K562 (cell line): ENCODE data around the gene NOTCH1. TPM values are rescaled to one million over a fixed set of nuclear protein-coding genes. Genes with fewer than 3 reads are reported as not detected.
A peak's percentile ranks its signal among the peaks of the same experiment; 100 is the strongest.

Experiments used
- ATAC-seq: fragments of 200-7000 bp; cut with Tn5 transposase; 3 replicates; pipeline ENCODE4 v1.9.1; 2020; ENCODE audit warnings: moderate library complexity
- BruUV-seq: library from RNA; stranded (reverse); fragments of 400-500 nt; replicated peaks from 2 replicates; lab custom pipeline; 2021; lab: Mats Ljungman, UMichigan
- CTCF ChIA-PET: fragments of 300-600 bp; formaldehyde crosslinking; extraction: SDS; loops from one replicate; lab custom pipeline; 2021; ENCODE audit warnings: low intra/inter-chr PET ratio; lab: Yijun Ruan, JAX
- POLR2A ChIA-PET: fragments of 300-600, 350-650 bp; sonication (Branson Sonifier 250); formaldehyde crosslinking; extraction: SDS; loops from one replicate; lab custom pipeline; 2021; ENCODE audit warnings: antibody characterized with exemption, inconsistent platforms; lab: Yijun Ruan, JAX
- DNase-seq, 4 experiments: peaks; one replicate each; pipeline versions ENCODE4 v3.0.0 to v3.0.0-alpha.2; 2011 to 2018; ENCODE audit warnings: low spot score in 3 of 4, mixed read lengths in 3 of 4; ENCODE audit errors: extremely low read depth in 1 of 4
- FAIRE-seq: peaks from 2 replicates; lab custom pipeline; 2011; peaks lifted over from hg19 to GRCh38; lab: Jason Lieb, UNC
- H2AFZ ChIP-seq: 2 replicates; pipeline ENCODE4 v1.6.0; 2011; ENCODE audit warnings: low read depth, low read length, control low read depth, inconsistent platforms
- H3K27ac ChIP-seq: fragments of 200-600 bp; 3 replicates; pipeline ENCODE4 v1.8.0; 2011; ENCODE audit warnings: low read depth, mild to moderate bottlenecking, control low read depth, inconsistent platforms, low read length, moderate library complexity, mixed read lengths; ENCODE audit errors: extremely low read depth
- H3K27me3 ChIP-seq, 2 experiments: fragments of 300-600 bp in 1 of 2; 2 replicates in 1 of 2; 3 replicates in 1 of 2; pipeline versions ENCODE4 v1.6.0 to v1.8.0; 2011; ENCODE audit warnings: inconsistent platforms in 2 of 2, low read length in 2 of 2, mild to moderate bottlenecking in 1 of 2, mixed read lengths in 1 of 2, moderate library complexity in 1 of 2; ENCODE audit not compliant: control insufficient read depth in 2 of 2, insufficient read depth in 2 of 2
- H3K36me3 ChIP-seq: fragments of 300-600 bp; 3 replicates; pipeline ENCODE4 v1.8.0; 2011; ENCODE audit warnings: mild to moderate bottlenecking, low read length, inconsistent platforms; ENCODE audit not compliant: control insufficient read depth, insufficient read depth
- H3K4me1 ChIP-seq, 2 experiments: fragments of 200-600 bp in 1 of 2; replicated peaks in 1 of 2; 2 replicates in 1 of 2; 3 replicates in 1 of 2; pipeline versions ENCODE4 v1.5.1 to v1.8.0; 2011; ENCODE audit warnings: inconsistent platforms in 2 of 2, low read length in 2 of 2, mild to moderate bottlenecking in 1 of 2, mixed read lengths in 1 of 2, moderate library complexity in 1 of 2; ENCODE audit not compliant: control insufficient read depth in 2 of 2, insufficient read depth in 2 of 2
- H3K4me2 ChIP-seq: 2 replicates; pipeline ENCODE4 v1.6.1; 2011; ENCODE audit warnings: low read length, control low read depth, inconsistent platforms, mixed read lengths; ENCODE audit not compliant: insufficient read depth
- H3K4me3 ChIP-seq: fragments of 200-600 bp; sonication (generic), shearing (Covaris generic); 2 replicates; pipeline ENCODE4 v1.5.1; 2016; ENCODE audit warnings: control low read depth, inconsistent platforms
- H3K79me2 ChIP-seq: fragments of 200-600 bp; 3 replicates; pipeline ENCODE4 v1.8.0; 2011; ENCODE audit warnings: low read length, inconsistent platforms; ENCODE audit not compliant: control insufficient read depth, insufficient read depth
- H3K9ac ChIP-seq, 2 experiments: 2 replicates each; pipeline versions ENCODE4 v1.6.0 to v1.6.1; 2011; ENCODE audit warnings: low read depth in 2 of 2, low read length in 2 of 2, control low read depth in 1 of 2, inconsistent platforms in 1 of 2, mild to moderate bottlenecking in 1 of 2, mixed read lengths in 1 of 2; ENCODE audit not compliant: insufficient read depth in 1 of 2
- H3K9me1 ChIP-seq: one replicate; pipeline ENCODE4 v1.6.0; 2011; ENCODE audit warnings: inconsistent platforms, mild to moderate bottlenecking, low read length, moderate library complexity; ENCODE audit not compliant: control insufficient read depth, insufficient read depth
- H3K9me3 ChIP-seq: replicated peaks from 2 replicates; pipeline ENCODE4 v1.5.1; 2011; ENCODE audit warnings: low read depth, low read length, inconsistent platforms; ENCODE audit not compliant: control insufficient read depth, insufficient read depth
- H4K20me1 ChIP-seq: replicated peaks from 2 replicates; pipeline ENCODE4 v1.6.1; 2011; ENCODE audit warnings: low read length, inconsistent platforms, mixed read lengths; ENCODE audit not compliant: control insufficient read depth, insufficient read depth
- COPS2 ChIP-seq: fragments of 450-650 bp; conservative IDR thresholded peaks from 2 replicates; pipeline ENCODE4 v1.6.1; 2016; ENCODE audit warnings: mild to moderate bottlenecking, moderate library complexity
- FOSL1 ChIP-seq: fragments of 200-800 bp; sonication (Bioruptor generic); conservative IDR thresholded peaks from 2 replicates; pipeline ENCODE4 v1.6.1; 2016; ENCODE audit warnings: missing genetic modification characterization, missing compliant biosample characterization
- FOXM1 ChIP-seq, 2 experiments: fragments of 450-650 bp in 1 of 2; sonication (generic) in 1 of 2; formaldehyde crosslinking in 1 of 2; IDR thresholded peaks; 2 replicates each; pipeline versions ENCODE4 v1.6.1 to v1.9.0; 2017 to 2022; ENCODE audit warnings: low read depth in 2 of 2, mild to moderate bottlenecking in 2 of 2, missing genetic modification reagents in 1 of 2, moderate library complexity in 1 of 2
- HNRNPL ChIP-seq: fragments of 200-400 bp; formaldehyde crosslinking; IDR thresholded peaks from 2 replicates; pipeline ENCODE4 v1.6.1; 2017; ENCODE audit warnings: low read depth, mild to moderate bottlenecking, low read length
- MAFG ChIP-seq: fragments of 450-650 bp; conservative IDR thresholded peaks from 2 replicates; pipeline ENCODE4 v1.6.1; 2016; ENCODE audit warnings: missing genetic modification characterization, missing compliant biosample characterization
- MCM7 ChIP-seq, 2 experiments: fragments of 450-650 bp; IDR thresholded peaks; 2 replicates each; pipeline ENCODE4 v1.6.1; 2016 to 2018
- POLR2G ChIP-seq: fragments of 200-400 bp; formaldehyde crosslinking; IDR thresholded peaks from 2 replicates; pipeline ENCODE4 v1.6.1; 2017; ENCODE audit warnings: low read depth, mild to moderate bottlenecking, antibody characterized with exemption, low read length, moderate library complexity
- TCFL5 ChIP-seq: fragments of 250-450 bp; sonication (Bioruptor Pico); conservative IDR thresholded peaks from 2 replicates; pipeline ENCODE4 v1.6.1; 2021; ENCODE audit warnings: mild to moderate bottlenecking, moderate library complexity, matching md5 sums
- ZBTB9 ChIP-seq: fragments of 450-650 bp; formaldehyde crosslinking; IDR thresholded peaks from 2 replicates; pipeline ENCODE4 v1.4.0; 2020; ENCODE audit warnings: mild to moderate bottlenecking, moderate library complexity
- ZNF224 ChIP-seq: sonication (generic); formaldehyde crosslinking; IDR thresholded peaks from 2 replicates; pipeline ENCODE4 v1.8.0; 2022; ENCODE audit warnings: mild to moderate bottlenecking, missing genetic modification reagents
- WGBS: fragments of 100-300 bp; shearing (Covaris generic); methylation state at CpG from one replicate; pipeline ENCODE4 v1.1.6; 2016; ENCODE audit warnings: low coverage, mixed read lengths; ENCODE audit not compliant: insufficient coverage; ENCODE audit errors: missing lambda C conversion rate; 5-methylcytosine and 5-hydroxymethylcytosine counted together
- in situ Hi-C: fragments of 300-500 bp; cut with MboI; formaldehyde crosslinking; loops from 4 replicates; pipeline ENCODE4 v1.15.0; 2018; ENCODE audit warnings: inconsistent platforms, mixed read lengths
- intact Hi-C: fragments of 100-400 bp; cut with micrococcal nuclease; formaldehyde crosslinking; loops from 2 replicates; pipeline ENCODE4 v1.14.2; 2022
- polyA plus RNA-seq, 8 experiments: library from polyadenylated mRNA; depleted of rRNA in 4 of 8; stranded (reverse) in 5 of 8; unstranded in 3 of 8; fragments of >200 nt; fragmentation: Nextera tagmentation in 2 of 8; fragmentation: Illumina TruSeq in 1 of 8; extraction: Ambion mirVana in 2 of 8; extraction: Trizol in 1 of 8; gene quantifications; 2 replicates each; pipeline versions ENCODE4 v1.2.1 to v1.2.3, GENCODE V29; 2011 to 2014; ENCODE audit warnings: inconsistent platforms in 1 of 8, missing spikeins in 1 of 8
- total RNA-seq, 7 experiments: library from RNA; depleted of rRNA in 6 of 7; stranded (reverse); fragments of >200 nt in 6 of 7; fragmentation: Illumina TruSeq in 2 of 7; extraction: Trizol in 2 of 7; gene quantifications; 2 replicates each; pipeline versions ENCODE4 v1.2.1 to v1.2.3, GENCODE V29; 2011 to 2021; ENCODE audit warnings: low replicate concordance in 1 of 7

Gene NOTCH1
- total and polyA plus RNA-seq, 9 of the 15 experiments (the other 6 are each of a cell fraction or from before 2014, with no cell fraction given): 0.03 to 31.4 (median 2.3) TPM

- POLR2A ChIA-PET: interaction anchor here (0.8 kb wide), 1 partner anchor 61 kb away, joined by 4 read pairs; no protein-coding TSS in a partner anchor
These were observed 14.5 kb downstream of the NOTCH1 start for GRCh38 chr9:136531186-136531903.

GRCh38 chr9:136530461-136531089, 15.3 kb downstream of the NOTCH1 start:
- no peaks in the 10 kb centered on the region for H3K9me3 ChIP-seq
- in situ Hi-C loops: no loop called here
- 0 out of 2 replicates have a peak, but pooled peaks cover 9% of the 10 kb centered on the region for H4K20me1 ChIP-seq
- peaks cover 2% of the 10 kb centered on the region for H3K9me1 ChIP-seq
- ChIA-PET POLR2A (interaction anchor here (0.8 kb wide), 2 partner anchors 9 to 62 kb away, joined by 3 to 4 read pairs; no protein-coding TSS in a partner anchor), CTCF (no interaction called here)
- WGBS: 64% methylated on average over 15 of the region's 20 CpGs
- H3K4me3 ChIP-seq: no peak overlapping the region
- no peak overlapping the region for H3K27ac ChIP-seq
- FAIRE-seq (no peak), ATAC-seq (no peak), DNase-seq (no peak)
- intact Hi-C loops: no loop called here
- H3K9ac ChIP-seq: no peak overlapping the region
- TF ChIP-seq MCM7 (IDR thresholded peaks at IDR 0.05) (no peak), FOSL1 (tag) (no peak), ZBTB9 (CRISPR knock-in tag) (no peak), TCFL5 (CRISPR knock-in tag) (no peak), FOXM1 (IDR thresholded peaks at IDR 0.05; ENCODE audit: low read depth) (no peak), FOXM1 (CRISPR knock-in tag; IDR thresholded peaks at IDR 0.05; ENCODE audit: low read depth) (no peak), MAFG (no peak)
- peaks cover 6% of the 10 kb centered on the region; the same call in 1 of the 3 replicates for H3K79me2 ChIP-seq
- no TSS peak for BruUV-seq
- H3K4me2 ChIP-seq: no peak overlapping the region
- peaks cover 0 to 90% of the 10 kb centered on the region in 2 experiments; a peak in 3 of 5 replicates for H3K4me1 ChIP-seq
- 0 out of 3 replicates have a peak, but pooled peaks cover 3% of the 10 kb centered on the region for H3K36me3 ChIP-seq
- no peaks in the 10 kb centered on the region for H3K27me3 ChIP-seq
- no peak overlapping the region for H2AFZ ChIP-seq

More at GRCh38 chr9:136531186-136531903, 14.5 kb downstream of the NOTCH1 start:
- intact Hi-C loops (no loop called here), in situ Hi-C loops (no loop called here)
- Histone ChIP-seq H3K9me3 (no peaks in the 10 kb centered on the region), H3K4me2 (no peak overlapping the region), H3K79me2 (peaks cover 6% of the 10 kb centered on the region; the same call in 1 of the 3 replicates), H3K9me1 (peaks cover 2% of the 10 kb centered on the region), H3K4me3 (no peak overlapping the region), H3K4me1 (peaks cover 0 to 88% of the 10 kb centered on the region in 2 experiments; a peak in 3 of 5 replicates), H4K20me1 (0 out of 2 replicates have a peak, but pooled peaks cover 9% of the 10 kb centered on the region), H2AFZ (no peak overlapping the region), H3K9ac (no peak overlapping the region; a peak in 1 of 4 replicates), H3K27ac (no peak overlapping the region), H3K36me3 (0 out of 3 replicates have a peak, but pooled peaks cover 3% of the 10 kb centered on the region), H3K27me3 (no peaks in the 10 kb centered on the region)
- CTCF ChIA-PET: no interaction called here
- no peak for DNase-seq
- FAIRE-seq: no peak
- WGBS: 79% methylated on average over 23 of the region's 37 CpGs
- BruUV-seq: no TSS peak
- no peak for ATAC-seq
- 0 out of 2 replicates have a peak, but pooled peaks have one; percentile 11 for TF ChIP-seq POLR2G
- TF ChIP-seq COPS2: no peak
- peak; percentile 72; the same call in 1 of the 2 replicates for TF ChIP-seq HNRNPL
- TF ChIP-seq ZNF224 (CRISPR knock-in tag): no peak
